ENCODE results near the gene MCF2L.

GRCh38 chr13:113034451-113035212 is 65.6 kb downstream of the MCF2L start:
- TF ChIP-seq CTCF (conservative IDR thresholded peaks at IDR 0.05; ENCODE audit: low read depth in 2 of 2), result peak; percentile 58 to 83
- no peak for TF ChIP-seq EZH2 (IDR thresholded peaks at IDR 0.05; ENCODE audit: low read depth, unreplicated experiment)
- TF ChIP-seq EZH2phosphoT487 (IDR thresholded peaks at IDR 0.05; ENCODE audit: unreplicated experiment), result no peak
- no peak for TF ChIP-seq ETS1 (IDR thresholded peaks at IDR 0.05)
- no peak for TF ChIP-seq CREB1 (CRISPR knock-in tag; IDR thresholded peaks at IDR 0.05; ENCODE audit: low read depth)
- no peak for TF ChIP-seq POLR2AphosphoS5 (IDR thresholded peaks at IDR 0.05; ENCODE audit: low read depth)
- no peak for TF ChIP-seq JUNB (IDR thresholded peaks at IDR 0.05; ENCODE audit: unreplicated experiment)
- TF ChIP-seq REST (IDR thresholded peaks at IDR 0.05; ENCODE audit: unreplicated experiment), result no peak
